SHP77 treated with DMSO at 0.1 percent for 48 hours (cell line): ENCODE results near the gene CHRNA1.

Source experiments
- DNase-seq: peaks from one replicate; lab custom pipeline; 2025; lab: John Stamatoyannopoulos, UW

CHRNA1 gene

DNA sequence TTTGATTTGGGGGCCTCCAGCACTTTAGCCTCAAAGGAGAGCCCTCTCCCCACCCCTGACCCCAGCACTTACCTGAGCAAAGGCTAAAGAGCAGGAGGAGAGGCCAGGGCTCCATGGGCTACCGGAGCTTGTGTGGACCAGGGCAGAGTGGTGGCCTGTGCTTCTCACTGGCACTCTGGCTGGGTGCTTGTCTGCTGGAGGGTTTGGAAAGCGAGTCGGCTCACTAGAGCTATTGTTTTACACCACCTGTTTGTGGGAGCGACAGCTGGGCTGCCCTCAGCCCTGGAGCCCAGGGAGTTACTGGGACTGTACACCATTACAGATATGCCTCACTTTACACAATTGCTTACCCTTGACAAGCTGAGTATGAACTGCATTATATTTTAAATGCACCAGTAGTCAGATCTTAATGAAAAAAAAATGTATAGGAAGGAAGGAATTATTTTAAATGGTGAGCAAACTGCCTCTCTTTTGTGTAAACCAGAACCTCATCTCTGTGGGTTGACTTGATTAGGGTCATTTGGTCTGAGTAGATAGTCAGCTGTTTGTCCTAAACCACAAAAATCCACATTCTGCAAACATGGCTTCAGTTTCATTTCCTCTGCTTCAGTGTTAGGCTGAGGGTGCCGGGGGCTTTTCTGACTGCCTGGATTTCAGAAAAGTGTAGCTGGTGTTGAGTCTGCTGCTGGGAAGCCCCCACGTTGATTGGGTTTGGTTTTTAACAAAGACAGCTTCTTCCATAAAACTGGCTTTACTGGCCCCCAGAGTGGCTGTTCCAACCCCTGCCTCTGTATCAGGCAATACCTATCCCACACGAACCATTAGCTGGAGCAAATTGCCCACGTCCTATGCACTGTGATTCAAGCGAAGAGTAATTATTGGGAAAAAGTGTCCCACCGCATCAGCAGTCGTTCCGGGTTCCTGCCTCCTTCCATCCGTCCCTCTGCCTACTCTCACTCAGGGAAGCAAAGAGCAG lies at the start of gene CHRNA1:
Gene CHRNA1 (minus strand): TSS at position 193 of the 976 bp plus-strand sequence. CDS start 78 bp downstream, at position 115.
- DNase-seq, result no peak

DNA sequence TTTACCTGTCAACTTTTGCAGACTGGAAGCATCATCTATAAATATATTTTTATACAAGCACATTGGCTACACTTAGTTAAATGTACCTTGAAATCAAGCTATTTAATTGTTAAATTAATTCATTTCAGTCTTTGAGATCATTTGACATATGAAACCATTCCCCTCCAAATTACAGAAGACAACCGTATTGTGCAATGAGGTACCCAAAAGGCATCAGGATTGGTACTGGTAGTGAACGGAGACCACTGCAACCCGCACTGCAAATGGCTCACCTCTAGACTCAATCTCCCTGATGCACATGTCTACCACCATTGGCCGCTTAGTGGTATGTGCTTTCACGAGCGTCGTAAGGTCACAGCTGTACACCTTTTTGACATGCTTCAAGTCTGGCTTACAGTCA lies 47.8 kb upstream of the CHRNA1 start:
- DNase-seq, result no peak

DNA sequence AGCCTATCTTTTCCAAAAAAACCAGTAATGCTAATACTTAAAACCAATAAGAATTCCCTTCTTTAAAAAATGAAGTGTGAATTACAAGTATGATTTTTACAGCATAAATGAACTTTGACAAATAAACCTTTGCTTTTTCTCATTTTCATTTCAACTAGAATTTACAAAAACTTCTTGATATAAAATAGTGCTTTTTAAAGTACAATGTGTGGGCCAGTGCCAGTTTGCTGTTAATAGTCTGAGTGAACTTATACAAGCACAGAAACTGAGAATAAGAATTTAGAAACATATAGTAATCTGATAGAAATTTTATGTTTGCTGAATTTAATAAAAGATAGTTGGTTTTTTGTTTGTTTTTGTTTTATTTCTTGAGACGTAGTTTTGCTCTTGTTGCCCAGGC lies 43.7 kb upstream of the CHRNA1 start:
- no peak for DNase-seq

DNA sequence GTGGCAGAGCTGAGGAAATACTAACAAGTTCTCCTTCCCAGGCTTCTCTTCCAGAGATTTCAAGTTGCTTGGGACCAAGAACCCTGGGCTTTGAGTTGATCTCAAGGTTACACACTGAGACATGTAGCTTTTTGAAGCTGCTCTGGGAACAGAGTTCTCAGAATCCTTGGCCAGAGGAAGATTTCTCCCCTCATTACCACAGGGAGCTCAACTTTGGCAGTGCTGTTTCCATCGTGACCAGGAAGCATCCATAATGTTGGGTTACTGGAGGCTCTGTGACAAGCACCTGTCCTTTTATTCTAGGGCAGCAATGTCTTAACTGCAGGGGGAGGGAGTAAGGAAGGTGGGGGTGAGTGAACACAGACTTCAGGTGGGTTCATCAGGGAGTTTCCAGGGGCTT lies 41.5 kb upstream of the CHRNA1 start:
- DNase-seq, result no peak

DNA sequence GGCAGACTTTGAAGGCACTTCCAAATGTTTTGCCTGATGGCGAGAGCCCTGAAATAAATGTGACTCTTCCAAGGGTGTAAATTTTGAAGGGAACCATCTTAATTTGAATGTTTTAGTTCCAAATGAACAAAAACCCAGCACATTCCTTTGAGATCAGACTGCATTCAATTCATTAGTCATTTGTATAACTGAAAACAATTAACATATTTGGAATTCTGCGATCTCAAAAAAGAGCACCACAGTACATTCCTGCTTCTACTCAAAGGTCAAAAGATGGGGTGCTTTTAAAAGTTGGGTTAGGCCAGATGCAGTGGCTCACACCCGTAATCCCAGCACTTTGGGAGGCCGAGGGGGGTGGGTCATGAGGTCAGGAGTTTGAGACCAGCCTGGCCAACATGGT lies 38.2 kb upstream of the CHRNA1 start:
- DNase-seq, result no peak

DNA sequence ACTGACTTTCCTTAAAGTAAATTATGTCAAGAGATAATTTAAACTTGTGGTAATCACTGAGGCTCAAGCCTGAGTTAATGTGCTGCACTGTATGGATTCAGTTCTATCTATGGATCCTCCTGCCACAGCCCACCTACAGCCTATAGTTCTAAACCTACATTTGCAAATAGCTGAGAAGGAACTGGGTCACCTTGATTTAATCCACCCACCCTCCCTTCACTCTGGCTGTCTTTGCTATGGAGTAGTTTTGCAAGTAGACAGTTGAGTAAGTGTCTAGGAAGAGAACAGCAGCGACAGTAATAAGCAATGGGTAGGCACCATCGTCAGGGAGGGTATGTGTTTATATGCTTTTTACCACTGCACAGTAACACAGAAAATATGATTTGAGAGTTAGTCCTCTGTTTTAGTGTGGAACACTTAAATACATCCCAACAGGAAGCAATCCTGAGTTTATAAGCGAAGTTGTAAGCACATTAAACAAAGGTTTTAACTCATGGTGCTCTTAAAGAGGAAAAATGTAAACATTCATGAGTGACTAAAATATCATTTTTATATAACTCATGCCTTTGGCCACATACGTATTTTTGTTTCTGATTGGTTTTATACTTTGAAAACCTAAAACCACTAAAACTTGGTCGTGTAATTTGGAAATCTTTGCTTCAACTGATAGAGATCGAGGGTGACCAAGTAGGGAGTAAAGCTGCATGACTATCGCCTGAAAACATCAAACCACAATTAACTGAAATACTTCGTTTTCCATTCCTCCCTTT lies 36.3 kb upstream of the CHRNA1 start:
- DNase-seq, result no peak

DNA sequence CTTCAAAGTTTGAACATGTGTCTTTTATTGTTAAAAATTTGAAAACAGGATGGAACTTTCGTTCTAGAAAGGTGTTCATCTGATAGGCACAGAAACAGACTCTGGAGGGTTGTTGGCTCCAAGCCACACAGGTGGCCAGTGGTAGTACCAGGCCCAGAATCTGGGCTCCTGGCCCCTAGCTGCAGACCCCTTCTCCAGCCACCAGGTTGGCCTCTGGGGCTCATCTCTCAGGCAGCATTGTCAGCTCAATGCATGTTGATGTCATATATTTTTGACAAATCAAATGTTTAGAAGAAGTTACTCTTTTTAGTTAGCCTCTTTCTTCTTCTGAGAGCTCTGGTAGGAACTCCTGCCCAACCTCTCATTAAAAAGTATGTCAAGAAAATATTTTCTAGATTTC lies 34.5 kb upstream of the CHRNA1 start:
- no peak for DNase-seq

DNA sequence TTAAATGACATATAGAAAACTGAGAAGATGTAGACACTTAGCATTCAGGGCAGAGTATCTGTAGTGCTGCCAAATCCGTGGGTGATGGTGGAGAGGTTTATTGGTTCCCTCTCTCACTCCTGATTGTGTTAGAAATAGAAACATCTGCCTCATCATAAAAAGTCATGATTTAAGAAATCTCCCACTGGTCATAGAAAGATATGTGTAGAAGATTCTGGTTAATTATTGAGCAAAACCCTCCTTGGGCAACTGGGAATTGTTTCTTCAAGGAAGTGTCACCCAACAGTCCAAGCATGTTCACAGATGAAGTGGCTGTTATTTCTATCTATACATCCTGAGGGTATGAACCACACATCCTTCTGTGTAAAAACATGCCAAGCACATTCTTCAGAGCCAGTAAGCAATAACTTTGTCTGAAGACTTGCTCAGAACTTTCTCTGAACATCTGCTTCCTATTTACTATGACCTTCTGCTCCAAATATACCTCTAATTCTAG lies 33.6 kb upstream of the CHRNA1 start:
- DNase-seq, result no peak

DNA sequence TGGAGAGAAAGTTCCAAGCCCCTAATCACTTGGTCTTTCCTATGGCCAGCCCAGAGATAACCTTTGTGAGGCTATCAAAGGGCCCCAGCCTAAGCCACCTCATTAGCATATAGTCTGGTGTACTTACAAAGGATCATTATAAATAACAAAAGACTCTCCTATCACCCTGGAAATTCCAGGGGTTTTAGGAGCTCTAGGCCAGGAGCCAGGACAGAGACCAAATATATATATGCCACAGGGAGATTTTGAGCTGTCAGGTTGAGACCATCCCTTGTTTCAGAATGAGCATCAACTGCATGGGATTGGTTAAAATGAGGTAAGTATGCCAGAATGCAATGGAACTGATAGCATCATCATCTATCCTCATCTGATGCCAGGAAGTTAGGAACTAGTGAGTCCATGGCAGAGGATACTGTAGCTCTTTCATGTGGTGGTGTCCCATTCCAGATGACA lies 32.1 kb upstream of the CHRNA1 start:
- DNase-seq, result no peak

DNA sequence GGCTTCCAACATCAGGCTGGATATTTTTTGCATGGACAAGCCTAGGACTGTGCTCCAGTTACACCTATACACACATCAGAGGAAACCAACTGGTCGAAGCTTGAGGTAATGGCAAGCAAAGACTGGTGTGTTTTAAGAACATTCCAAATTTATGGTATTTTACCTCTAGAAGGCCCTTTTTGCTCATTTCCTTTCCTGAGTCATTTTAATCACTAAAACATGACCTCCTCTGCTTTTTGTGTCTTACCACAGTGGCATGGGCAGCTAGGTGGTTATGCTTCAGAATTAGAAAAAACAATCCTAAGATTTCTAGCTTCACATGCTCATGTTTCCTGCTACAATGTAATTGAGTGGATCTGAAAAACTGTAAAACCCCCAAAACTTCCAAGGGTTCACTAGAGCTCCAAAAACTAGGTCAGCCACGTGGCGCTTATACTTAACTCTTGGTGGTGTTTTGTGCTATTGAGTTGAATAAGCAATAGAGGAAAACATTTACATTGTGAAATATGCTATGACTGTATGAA lies 30.6 kb upstream of the CHRNA1 start:
- no peak for DNase-seq

DNA sequence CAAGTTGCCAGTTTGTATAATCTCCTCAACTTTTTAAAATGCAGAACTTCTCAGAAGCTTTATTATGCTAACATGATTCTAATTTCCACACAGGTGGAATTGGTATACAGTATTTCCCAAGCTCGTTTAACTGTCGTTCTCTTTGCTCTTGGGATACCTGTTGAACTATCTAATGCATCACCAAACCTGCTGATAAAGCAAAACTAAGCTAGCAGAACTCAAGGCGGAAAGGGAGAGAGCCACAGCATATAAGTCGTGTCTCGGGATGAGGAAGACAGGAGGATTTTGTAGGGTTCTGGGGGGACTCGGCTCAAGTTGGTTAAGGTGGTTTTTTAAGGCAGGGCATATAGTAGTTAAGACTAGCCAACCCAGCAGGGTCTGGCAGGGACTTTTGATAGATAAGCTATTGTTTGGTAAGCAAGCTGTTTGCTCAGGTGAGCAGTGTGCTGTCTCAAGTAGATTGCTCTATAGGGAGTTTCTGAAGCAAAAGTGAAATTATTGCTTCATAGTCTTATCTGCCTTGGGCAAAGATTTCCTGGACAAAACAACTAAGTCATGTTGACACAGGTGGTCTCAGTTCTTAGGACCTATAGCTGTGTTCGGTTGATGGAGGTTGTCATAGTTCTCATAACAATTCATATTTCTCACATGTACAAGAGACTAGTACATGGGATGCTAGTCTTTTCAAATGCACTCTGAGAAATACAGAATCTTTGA lies 28.2 kb upstream of the CHRNA1 start:
- DNase-seq, result no peak

DNA sequence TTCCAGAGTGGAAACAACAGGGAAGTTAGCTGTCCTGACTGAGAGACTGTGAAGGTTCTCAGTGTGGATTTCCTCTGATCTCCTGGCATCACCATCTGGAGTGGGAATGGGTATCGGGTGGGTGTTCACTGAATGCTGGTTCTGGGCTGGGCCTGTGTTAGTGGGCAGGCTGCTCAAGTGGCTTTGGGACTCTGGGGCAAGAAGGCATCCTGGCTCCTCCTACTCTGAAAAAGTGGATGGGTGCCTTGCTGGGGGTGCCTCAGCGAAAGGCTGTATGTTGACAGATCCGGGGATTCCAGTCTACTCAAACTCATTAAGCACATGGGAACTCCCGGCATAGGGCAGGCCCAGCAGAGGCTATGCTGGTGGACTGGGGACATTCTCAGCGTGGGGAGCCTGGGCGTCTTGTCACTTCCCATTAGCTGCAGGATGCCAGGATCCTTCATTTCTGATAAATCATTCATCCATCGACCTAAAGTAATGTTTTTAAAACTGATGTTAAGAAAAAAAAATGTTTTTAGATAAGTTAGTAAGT lies 27.5 kb upstream of the CHRNA1 start:
- no peak for DNase-seq

DNA sequence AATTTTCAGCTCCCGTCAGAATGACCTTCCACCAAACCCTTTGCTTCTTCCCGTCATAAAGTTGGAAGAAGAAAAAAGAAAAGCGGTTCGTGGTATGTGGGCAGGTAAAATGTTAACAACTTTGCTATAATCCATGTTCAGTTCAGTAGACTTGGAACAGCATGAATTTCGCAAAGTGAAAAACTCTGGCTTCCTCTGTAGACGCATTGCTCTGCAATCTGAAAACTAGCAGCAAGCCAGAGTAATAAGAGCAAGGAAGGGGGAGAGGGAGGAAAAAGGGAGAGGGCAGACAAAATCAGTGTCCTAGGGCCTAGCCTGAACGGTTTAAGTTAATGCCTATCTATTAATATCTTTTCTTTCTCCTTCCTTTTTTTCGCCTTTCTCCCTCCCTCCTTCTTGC lies 26.7 kb upstream of the CHRNA1 start:
- DNase-seq, result no peak

DNA sequence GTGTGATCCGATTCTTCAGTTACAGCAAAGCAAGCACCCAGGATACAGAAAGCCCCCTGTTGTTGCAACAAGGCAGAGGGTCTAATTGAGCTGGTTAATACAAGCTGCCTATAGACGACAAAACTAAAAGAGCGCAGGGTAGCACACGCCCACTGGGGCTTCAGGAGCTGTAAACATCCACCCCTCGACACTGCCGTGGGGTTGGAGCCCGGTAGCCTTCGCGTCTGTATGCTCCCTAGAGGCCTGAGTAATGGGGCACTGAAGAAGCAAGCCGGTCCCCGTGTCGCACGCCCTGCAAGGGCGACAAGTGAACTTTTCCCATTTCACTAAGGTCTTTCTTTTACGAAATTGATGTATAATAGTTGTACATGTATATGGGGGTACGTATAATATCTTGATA lies 24.7 kb upstream of the CHRNA1 start:
- no peak for DNase-seq

DNA sequence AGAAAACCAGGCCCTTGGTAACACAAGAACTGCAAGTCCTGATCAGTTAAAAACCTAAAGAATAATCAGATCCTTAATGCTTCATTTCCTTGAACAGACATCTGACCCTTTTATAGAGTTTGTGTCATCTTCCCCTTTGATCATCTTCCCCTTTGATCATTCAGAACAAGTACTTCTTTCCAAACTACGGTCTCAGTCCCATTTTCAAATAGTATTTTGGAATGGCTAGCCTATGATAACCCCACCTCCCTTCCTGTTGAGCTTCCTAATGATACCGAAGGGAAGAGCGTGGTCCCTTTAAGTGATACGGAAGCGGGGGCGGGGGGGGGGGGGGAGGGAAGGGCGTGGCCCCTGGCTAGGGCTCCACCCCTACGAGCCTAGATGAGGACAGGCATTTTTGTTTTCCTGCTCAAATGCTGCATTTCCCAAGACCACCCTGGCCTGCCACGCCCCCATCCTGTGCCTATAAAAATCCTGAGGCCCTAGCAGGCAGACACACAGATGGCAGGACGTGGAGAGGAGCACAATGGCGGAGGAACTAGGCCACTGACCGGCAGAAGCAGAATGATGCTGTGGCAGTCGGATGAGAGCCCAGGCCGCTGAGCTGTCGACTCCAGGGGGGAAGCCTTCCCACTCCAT lies 24.1 kb upstream of the CHRNA1 start:
- DNase-seq, result no peak

DNA sequence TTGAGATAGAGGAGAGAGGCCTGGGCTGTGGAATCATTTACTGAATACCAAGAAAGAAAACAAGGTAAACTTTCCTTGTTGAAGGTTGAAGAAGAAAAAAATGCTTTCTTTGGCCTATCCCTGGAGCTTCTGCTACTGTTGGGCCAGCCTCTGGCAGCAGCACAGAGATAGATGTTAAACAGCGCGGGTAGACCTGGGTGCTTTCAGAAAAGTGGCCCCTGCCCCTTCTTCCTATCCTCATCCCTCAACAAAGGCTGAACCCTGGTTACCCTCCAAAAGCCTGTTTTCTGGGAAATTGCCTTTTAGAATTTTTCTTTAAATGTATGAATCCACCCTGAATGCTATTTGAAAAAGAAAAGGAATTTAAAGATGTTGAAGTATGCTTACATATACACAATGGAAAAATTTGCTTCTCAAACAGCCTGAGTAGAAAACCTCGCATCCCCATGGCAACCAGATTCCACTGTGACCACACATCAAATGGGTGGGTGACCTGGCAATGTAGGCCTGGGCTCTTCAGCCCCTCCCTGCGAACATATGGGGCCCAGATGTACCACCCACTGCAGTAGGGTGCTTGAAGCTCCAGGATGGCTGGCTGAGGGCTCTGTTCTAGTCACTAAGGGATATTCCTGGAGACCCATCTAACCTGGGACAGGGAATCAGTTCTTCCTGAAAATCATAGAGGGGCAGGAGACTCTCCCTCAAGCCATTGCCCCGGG lies 23.4 kb upstream of the CHRNA1 start:
- no peak for DNase-seq

DNA sequence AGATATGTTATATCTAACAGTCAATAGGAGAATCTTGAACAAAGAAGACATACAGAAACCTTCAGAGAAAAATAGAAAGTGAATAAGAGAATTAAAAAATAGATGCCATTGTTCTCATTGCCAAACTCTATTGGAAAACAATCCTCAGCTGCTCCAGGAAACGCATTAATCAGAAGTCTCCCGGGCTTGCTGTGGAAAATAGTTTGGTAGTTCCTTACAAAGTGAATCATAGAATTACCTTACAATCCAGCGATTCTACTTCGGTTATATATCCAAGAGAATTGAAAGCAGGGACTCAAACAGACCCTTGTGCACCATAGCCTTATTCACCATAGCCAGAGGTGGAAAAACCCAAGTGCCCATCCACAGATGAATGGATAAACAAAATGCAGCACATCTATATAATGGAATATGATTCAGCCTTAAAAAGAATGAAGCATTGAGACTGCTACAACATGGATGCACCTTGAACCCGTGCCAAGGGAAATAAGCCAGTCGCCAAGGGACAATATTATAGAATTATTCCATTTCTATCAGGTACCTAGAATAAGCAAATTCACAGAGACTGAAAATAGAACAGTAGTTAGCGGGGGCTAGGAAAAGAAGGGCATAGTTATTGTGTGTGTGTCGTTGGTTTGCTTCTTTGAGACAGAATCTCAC lies 21.9 kb upstream of the CHRNA1 start:
- DNase-seq, result no peak

DNA sequence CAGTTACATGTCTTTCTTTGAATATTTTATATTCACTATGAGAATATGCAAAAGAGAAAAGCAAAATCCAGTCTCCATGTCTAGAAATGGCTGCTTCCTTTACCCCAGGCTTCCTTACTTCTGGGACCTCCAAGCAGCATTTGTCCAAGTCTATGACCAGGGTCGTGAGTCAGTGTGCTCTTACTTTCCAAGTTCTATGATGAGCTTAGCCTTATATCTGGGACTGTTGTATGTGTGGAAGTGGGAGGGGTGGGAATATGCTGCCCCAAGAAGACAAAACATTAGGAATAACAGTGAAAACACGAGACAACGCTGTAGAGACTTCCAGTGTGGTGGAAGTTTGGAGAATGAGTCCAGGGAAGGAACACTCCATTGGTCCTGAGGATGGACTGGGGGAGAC lies 21.2 kb upstream of the CHRNA1 start:
- DNase-seq, result no peak

DNA sequence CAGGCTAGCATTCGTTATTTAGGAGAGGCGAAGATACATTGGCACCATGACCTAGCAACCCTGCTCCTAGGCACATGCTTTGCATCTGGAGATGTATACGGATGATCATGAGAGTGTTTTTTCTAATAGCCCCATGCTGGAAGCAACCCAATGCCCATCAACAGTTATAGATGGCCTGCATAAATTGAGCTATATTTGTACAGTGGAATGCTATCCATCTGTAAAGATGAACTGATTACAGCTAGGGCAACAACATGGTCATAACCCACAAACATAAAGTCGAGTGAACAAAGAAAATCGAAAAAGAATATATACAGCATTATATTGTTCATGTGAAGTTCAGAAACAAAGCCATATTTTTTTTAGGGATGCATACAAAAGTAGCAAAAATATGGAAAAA lies 20.6 kb upstream of the CHRNA1 start:
- no peak for DNase-seq

DNA sequence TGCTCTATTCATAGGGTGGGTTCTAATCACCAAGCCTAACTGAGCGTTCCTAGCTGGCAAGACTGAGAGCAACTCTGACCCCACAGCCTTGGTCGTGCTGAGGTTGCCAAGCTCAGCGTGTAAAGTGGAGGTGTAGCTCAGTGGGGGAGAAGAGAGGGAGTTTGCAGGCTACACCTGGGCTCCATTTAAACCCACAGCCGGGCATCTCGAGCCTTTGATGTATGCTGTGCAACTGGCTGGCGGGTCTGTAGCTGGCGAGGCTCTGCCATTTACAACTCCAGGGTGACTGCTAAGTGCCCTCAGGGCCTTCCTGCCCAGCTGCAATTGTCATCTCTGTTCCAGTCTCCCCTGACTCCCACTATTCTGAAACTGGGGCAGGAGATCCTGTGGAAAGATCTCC lies 20.0 kb upstream of the CHRNA1 start:
- DNase-seq, result no peak
